IMR-90 (cell line): Measurements from ENCODE around the gene PIKFYVE. TPM values are rescaled to one million over a fixed set of nuclear protein-coding genes. Genes with fewer than 3 reads are reported as not detected.

Experiments
- ATAC-seq: fragments of 200-7000 bp; cut with Tn5 transposase; 2 replicates; pipeline ENCODE4 v1.9.1; 2020; ENCODE audit warnings: low read depth, mild to moderate bottlenecking, moderate library complexity
- BruUV-seq: library from RNA; stranded (reverse); fragments of 400-500 nt; replicated peaks from 2 replicates; lab custom pipeline; 2021; lab: Mats Ljungman, UMichigan
- CTCF ChIA-PET: fragments of 300-600 bp; formaldehyde crosslinking; extraction: SDS; loops from one replicate; lab custom pipeline; 2021; ENCODE audit warnings: antibody characterized with exemption; lab: Yijun Ruan, JAX
- POLR2A ChIA-PET: fragments of 300-600 bp; sonication (Branson Sonifier 250); formaldehyde crosslinking; loops from one replicate; lab custom pipeline; 2022; ENCODE audit warnings: antibody characterized with exemption; ENCODE audit not compliant: unreplicated experiment; lab: Charles Lee
- DNase-seq: peaks from one replicate; pipeline ENCODE4 v3.0.0; 2013
- H2AFZ ChIP-seq: replicated peaks from 2 replicates; pipeline ENCODE3; 2013; ENCODE audit warnings: low read length, mild to moderate bottlenecking; ENCODE audit not compliant: poor library complexity
- H2AK5ac ChIP-seq: 2 replicates; pipeline ENCODE4 v1.6.1; 2013; ENCODE audit warnings: low read depth, low read length, inconsistent platforms
- H2AK9ac ChIP-seq: replicated peaks from 2 replicates; pipeline ENCODE3; 2013; ENCODE audit warnings: mild to moderate bottlenecking, low read depth, low read length, moderate library complexity; ENCODE audit not compliant: poor library complexity
- H2BK120ac ChIP-seq: 2 replicates; pipeline ENCODE4 v1.6.1; 2013; ENCODE audit warnings: low read depth, low read length, inconsistent platforms
- H2BK15ac ChIP-seq: 3 replicates; pipeline ENCODE4 v1.6.1; 2013; ENCODE audit warnings: low read depth, low read length, inconsistent platforms
- H2BK20ac ChIP-seq: 2 replicates; pipeline ENCODE4 v1.6.1; 2013; ENCODE audit warnings: low read depth, mild to moderate bottlenecking, inconsistent platforms, low read length, moderate library complexity
- H2BK5ac ChIP-seq: 2 replicates; pipeline ENCODE4 v1.6.1; 2013; ENCODE audit warnings: mild to moderate bottlenecking, low read depth, low read length, inconsistent platforms; ENCODE audit not compliant: poor library complexity, severe bottlenecking
- H3K14ac ChIP-seq: replicated peaks from 2 replicates; pipeline ENCODE4 v1.6.1; 2013; ENCODE audit warnings: low read depth, low read length, inconsistent platforms
- H3K18ac ChIP-seq: 2 replicates; pipeline ENCODE4 v1.6.1; 2013; ENCODE audit warnings: low read depth, low read length, control low read depth
- H3K23ac ChIP-seq: 2 replicates; pipeline ENCODE4 v1.6.1; 2013; ENCODE audit warnings: low read depth, low read length, inconsistent platforms
- H3K27ac ChIP-seq: 2 replicates; pipeline ENCODE4 v1.5.1; 2013; ENCODE audit warnings: mild to moderate bottlenecking, control low read depth, low read length; ENCODE audit not compliant: insufficient read depth
- H3K27me3 ChIP-seq: 2 replicates; pipeline ENCODE4 v1.6.1; 2013; ENCODE audit warnings: low read length; ENCODE audit not compliant: control insufficient read depth, insufficient read depth
- H3K36me3 ChIP-seq: 2 replicates; pipeline ENCODE4 v1.6.1; 2013; ENCODE audit warnings: low read length, mixed read lengths; ENCODE audit not compliant: control insufficient read depth, insufficient read depth
- H3K4ac ChIP-seq: 2 replicates; pipeline ENCODE4 v1.6.1; 2013; ENCODE audit warnings: low read depth, low read length, inconsistent platforms
- H3K4me1 ChIP-seq: 2 replicates; pipeline ENCODE4 v1.6.1; 2013; ENCODE audit warnings: low read length, mixed read lengths; ENCODE audit not compliant: control insufficient read depth, insufficient read depth
- H3K4me2 ChIP-seq: 2 replicates; pipeline ENCODE4 v1.6.1; 2013; ENCODE audit warnings: low read depth, mild to moderate bottlenecking, control low read depth, low read length, moderate library complexity
- H3K4me3 ChIP-seq: 2 replicates; pipeline ENCODE4 v1.5.1; 2013; ENCODE audit warnings: low read depth, mild to moderate bottlenecking, control low read depth, low read length, moderate library complexity; ENCODE audit not compliant: insufficient read depth
- H3K56ac ChIP-seq: 2 replicates; pipeline ENCODE4 v1.6.1; 2013; ENCODE audit warnings: low read length, inconsistent platforms; ENCODE audit not compliant: insufficient read depth; ENCODE audit errors: extremely low read depth
- H3K79me1 ChIP-seq, 2 experiments: 2 replicates each; pipeline ENCODE4 v1.6.1; 2013; ENCODE audit warnings: low read length in 2 of 2, inconsistent platforms in 1 of 2, low read depth in 1 of 2
- H3K9ac ChIP-seq: 2 replicates; pipeline ENCODE4 v1.6.1; 2013; ENCODE audit warnings: low read depth, low read length, control low read depth
- H3K9me1 ChIP-seq: 2 replicates; pipeline ENCODE4 v1.6.1; 2013; ENCODE audit warnings: low read length, inconsistent platforms; ENCODE audit not compliant: insufficient read depth
- H3K9me3 ChIP-seq: 2 replicates; pipeline ENCODE4 v1.6.1; 2013; ENCODE audit warnings: low read length; ENCODE audit not compliant: control insufficient read depth, insufficient read depth
- H4K20me1 ChIP-seq: 2 replicates; pipeline ENCODE4 v1.6.1; 2013; ENCODE audit warnings: low read length, inconsistent platforms; ENCODE audit not compliant: insufficient read depth
- H4K5ac ChIP-seq: 2 replicates; pipeline ENCODE4 v1.6.1; 2013; ENCODE audit warnings: mild to moderate bottlenecking, low read depth, low read length, control low read depth
- H4K8ac ChIP-seq, 2 experiments: 2 replicates each; pipeline ENCODE4 v1.6.1; 2013; ENCODE audit warnings: low read depth in 2 of 2, low read length in 2 of 2, control low read depth in 1 of 2, inconsistent platforms in 1 of 2
- H4K91ac ChIP-seq: 2 replicates; pipeline ENCODE4 v1.6.1; 2013; ENCODE audit warnings: low read depth, low read length, inconsistent platforms; ENCODE audit not compliant: insufficient read depth
- MAZ ChIP-seq: IDR thresholded peaks from 2 replicates; pipeline ENCODE4 v1.6.1; 2012; ENCODE audit warnings: low read depth, mild to moderate bottlenecking, low read length, improper control_type of control experiment, moderate library complexity, borderline replicate concordance
- RAD21 ChIP-seq: IDR thresholded peaks from 2 replicates; pipeline ENCODE4 v1.6.1; 2012; ENCODE audit warnings: low read length, improper control_type of control experiment
- WGBS, 2 experiments: methylation state at CpG; one replicate each; pipeline versions ENCODE4 v1.1.5 to v1.1.7; 2013; ENCODE audit warnings: missing lambda C conversion rate in 2 of 2; ENCODE audit not compliant: insufficient read length in 1 of 2; ENCODE audit errors: extremely low coverage in 2 of 2; 5-methylcytosine and 5-hydroxymethylcytosine counted together
- dilution Hi-C: fragments of 300-500 bp; cut with HindIII; formaldehyde crosslinking; loops from one replicate; pipeline ENCODE4 v1.14.3; 2018; ENCODE audit warnings: low sequenced_read_pairs; ENCODE audit not compliant: unreplicated experiment
- in situ Hi-C: fragments of 300-500 bp; cut with MboI; formaldehyde crosslinking; loops from 3 replicates; pipeline ENCODE4 v1.14.3; 2019; ENCODE audit warnings: low sequenced_read_pairs, inconsistent platforms, mixed read lengths
- intact Hi-C: fragments of 100-400 bp; cut with micrococcal nuclease; formaldehyde crosslinking; loops from 2 replicates; pipeline ENCODE4 v1.10.0; 2022
- polyA plus RNA-seq, 3 experiments: library from polyadenylated mRNA; depleted of rRNA; stranded (reverse); fragments of >200 nt; gene quantifications; 2 replicates each; pipeline ENCODE4 v1.2.3, GENCODE V29; 2012; ENCODE audit warnings: low replicate concordance in 1 of 3
- total RNA-seq: library from RNA; depleted of rRNA; stranded (reverse); fragments of >200 nt; gene quantifications from 2 replicates; pipeline ENCODE4 v1.2.3, GENCODE V29; 2012
- TF ChIP-seq, protein P1 (sequence below): fragments of 150-350 bp; IDR thresholded peaks from 2 replicates; pipeline ENCODE4 v1.6.1; 2016; ENCODE audit warnings: low read depth, mild to moderate bottlenecking, low read length, moderate library complexity, borderline replicate concordance

The PIKFYVE gene
- total and polyA plus RNA-seq, 2 of the 4 experiments (the other 2 are of a cell fraction) = 9.3 to 34.6 TPM

DNA sequence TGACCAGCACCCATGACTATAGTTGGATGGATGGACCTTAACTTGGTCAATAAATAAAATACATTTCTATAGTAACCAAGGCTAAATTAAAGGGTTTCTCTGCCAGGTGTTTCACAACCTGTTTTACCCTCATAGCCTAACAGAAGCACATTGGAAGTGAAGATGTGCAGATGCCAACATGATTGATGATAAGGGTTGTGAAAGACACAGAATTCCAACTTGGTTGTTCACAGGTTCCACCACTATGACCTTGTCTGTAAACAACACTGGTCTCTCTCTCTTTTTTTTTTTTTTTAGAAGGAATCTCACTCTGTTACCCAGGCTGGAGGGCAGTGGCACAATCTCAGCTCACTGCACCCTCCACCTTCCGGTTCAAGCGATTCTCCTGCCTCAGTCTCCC lies 103.0 kb downstream of the PIKFYVE start:
- in situ Hi-C loops (no loop called here), intact Hi-C loops (no loop called here), dilution Hi-C loops (no loop called here)
- no TSS peak for BruUV-seq
- H3K27ac ChIP-seq = no peak overlapping the region
- no peak overlapping the region for H4K5ac ChIP-seq
- H2AFZ ChIP-seq = no peak overlapping the region
- no peak overlapping the region for H2BK15ac ChIP-seq
- H2BK5ac ChIP-seq = no peak overlapping the region
- H3K18ac ChIP-seq = no peak overlapping the region
- no peaks in the 10 kb centered on the region for H3K36me3 ChIP-seq
- ChIA-PET POLR2A (no interaction called here), CTCF (no interaction called here)
- WGBS, 2 experiments = no CpG with 5 or more reads among the region's 2 CpGs
- H4K20me1 ChIP-seq = no peaks in the 10 kb centered on the region
- H3K27me3 ChIP-seq = no peaks in the 10 kb centered on the region
- peaks cover 2% of the 10 kb centered on the region; the same call in 1 of the 2 replicates for H3K4me1 ChIP-seq
- no peak overlapping the region for H2BK20ac ChIP-seq
- DNase-seq (peak; percentile 14), ATAC-seq (no peak)
- H2AK9ac ChIP-seq = no peak overlapping the region
- TF ChIP-seq MAZ = no peak
- TF ChIP-seq RAD21 = no peak
- TF ChIP-seq, protein P1, sequence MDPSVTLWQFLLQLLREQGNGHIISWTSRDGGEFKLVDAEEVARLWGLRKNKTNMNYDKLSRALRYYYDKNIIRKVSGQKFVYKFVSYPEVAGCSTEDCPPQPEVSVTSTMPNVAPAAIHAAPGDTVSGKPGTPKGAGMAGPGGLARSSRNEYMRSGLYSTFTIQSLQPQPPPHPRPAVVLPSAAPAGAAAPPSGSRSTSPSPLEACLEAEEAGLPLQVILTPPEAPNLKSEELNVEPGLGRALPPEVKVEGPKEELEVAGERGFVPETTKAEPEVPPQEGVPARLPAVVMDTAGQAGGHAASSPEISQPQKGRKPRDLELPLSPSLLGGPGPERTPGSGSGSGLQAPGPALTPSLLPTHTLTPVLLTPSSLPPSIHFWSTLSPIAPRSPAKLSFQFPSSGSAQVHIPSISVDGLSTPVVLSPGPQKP = no peak
- no peaks in the 10 kb centered on the region for H3K9me3 ChIP-seq
- H2BK120ac ChIP-seq = no peak overlapping the region
- no peak overlapping the region for H3K9ac ChIP-seq
- H3K14ac ChIP-seq = no peak overlapping the region
- no peaks in the 10 kb centered on the region for H3K79me1 ChIP-seq
- no peak overlapping the region for H3K4me3 ChIP-seq
- H3K4ac ChIP-seq = no peak overlapping the region
- H3K9me1 ChIP-seq = no peaks in the 10 kb centered on the region
- H2AK5ac ChIP-seq = no peak overlapping the region
- no peak overlapping the region for H4K91ac ChIP-seq
- no peak overlapping the region for H4K8ac ChIP-seq
- H3K56ac ChIP-seq = no peak overlapping the region
- H3K4me2 ChIP-seq = no peak overlapping the region
- no peak overlapping the region for H3K23ac ChIP-seq
